Cerebellar cortex (tissue), 1 donor: Measurements from ENCODE around the gene SOX10.

ENCODE experiments used
- DNase-seq: peaks from one replicate; pipeline ENCODE4 v3.0.0-alpha.2; 2015; ENCODE audit warnings: low spot score

SOX10 gene

GRCh38 chr22:37983860-37984791, at the start of gene SOX10:
Gene SOX10 (minus strand): TSS chr22:37984555. CDS start chr22:37983784, 771 bp downstream.
- DNase-seq, result no peak

GRCh38 chr22:38033522-38034277, 49.3 kb upstream of the SOX10 start:
- peak; percentile 37 for DNase-seq

GRCh38 chr22:38032681-38033521, 48.5 kb upstream of the SOX10 start:
- DNase-seq, result no peak

- DNase-seq, result no peak
Measured at GRCh38 chr22:38031491-38031890, 47.1 kb upstream of the SOX10 start.

- DNase-seq, result no peak
Measured at GRCh38 chr22:38030311-38031133, 46.2 kb upstream of the SOX10 start.

- no peak for DNase-seq
Measured at GRCh38 chr22:38029901-38030300, 45.5 kb upstream of the SOX10 start.

GRCh38 chr22:38029370-38029769, 45.0 kb upstream of the SOX10 start:
- no peak for DNase-seq

- DNase-seq, result no peak
Measured at GRCh38 chr22:38028344-38029130, 44.2 kb upstream of the SOX10 start.

GRCh38 chr22:38027487-38027886, 43.1 kb upstream of the SOX10 start:
- no peak for DNase-seq

GRCh38 chr22:38026130-38027111, 42.1 kb upstream of the SOX10 start:
- DNase-seq, result no peak

GRCh38 chr22:38025514-38025913, 41.2 kb upstream of the SOX10 start:
- no peak for DNase-seq

GRCh38 chr22:38023045-38023444, 38.7 kb upstream of the SOX10 start:
- DNase-seq, result no peak

- no peak for DNase-seq
Measured at GRCh38 chr22:38021206-38021605, 36.9 kb upstream of the SOX10 start.

GRCh38 chr22:38018938-38019827, 34.8 kb upstream of the SOX10 start:
- DNase-seq, result no peak

- no peak for DNase-seq
Measured at GRCh38 chr22:38017939-38018885, 33.9 kb upstream of the SOX10 start.

- no peak for DNase-seq
Measured at GRCh38 chr22:38017272-38017920, 33.0 kb upstream of the SOX10 start.
